ENCODE results near the gene CTSE.

CTSE gene

DNA sequence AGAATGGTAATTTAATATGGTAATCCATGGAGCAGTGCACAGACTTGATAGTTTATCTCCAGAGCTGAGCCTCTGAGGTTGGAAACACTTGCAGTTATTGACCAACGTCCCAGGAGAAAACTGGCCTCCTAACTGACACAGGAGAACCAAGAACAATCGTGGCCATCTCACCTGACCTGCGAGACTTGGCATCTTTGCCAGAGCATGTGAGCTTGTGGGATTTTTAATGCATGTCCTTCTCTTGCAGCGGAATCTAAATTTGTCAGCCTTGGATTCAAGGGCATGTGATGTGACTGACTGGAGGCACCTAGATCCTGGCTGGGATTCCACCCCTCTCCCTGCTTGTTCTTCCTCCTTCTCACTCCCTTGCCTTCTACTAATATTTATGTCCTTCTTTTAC, 52.6 kb downstream of the CTSE start:
- DNase-seq (ENCODE audit: low read depth), result no peak

DNA sequence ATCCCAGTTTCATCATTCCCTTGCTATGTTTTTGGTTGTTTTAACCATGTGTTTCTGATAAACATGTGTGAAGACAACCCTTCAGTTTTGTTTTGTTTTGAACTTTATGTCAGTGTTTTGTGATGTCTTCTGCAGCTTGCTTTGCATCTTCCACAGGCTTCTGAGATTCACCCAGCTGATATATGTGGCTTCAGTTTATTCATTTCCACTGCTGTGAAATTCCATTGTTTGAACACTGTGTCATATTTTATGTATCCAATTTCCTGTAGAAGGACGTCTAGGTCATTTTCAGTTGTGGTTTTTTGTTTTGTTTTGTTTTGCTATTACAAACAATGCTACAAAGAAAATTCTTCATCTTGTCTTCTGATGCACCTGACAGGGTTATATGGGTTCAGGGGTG, 53.2 kb downstream of the CTSE start:
- DNase-seq (ENCODE audit: low read depth), result no peak

GRCh38 chr1:205969229-205969628, 54.5 kb downstream of the CTSE start:
- DNase-seq (ENCODE audit: low read depth), result no peak

GRCh38 chr1:205967554-205968335, 56.0 kb downstream of the CTSE start:
- no peak for DNase-seq (ENCODE audit: low read depth)

- no peak for DNase-seq (ENCODE audit: low read depth)
Measured at GRCh38 chr1:205965036-205965884, 58.4 kb downstream of the CTSE start.

GRCh38 chr1:205963352-205964155, 60.1 kb downstream of the CTSE start:
- DNase-seq (ENCODE audit: low read depth), result no peak

DNA sequence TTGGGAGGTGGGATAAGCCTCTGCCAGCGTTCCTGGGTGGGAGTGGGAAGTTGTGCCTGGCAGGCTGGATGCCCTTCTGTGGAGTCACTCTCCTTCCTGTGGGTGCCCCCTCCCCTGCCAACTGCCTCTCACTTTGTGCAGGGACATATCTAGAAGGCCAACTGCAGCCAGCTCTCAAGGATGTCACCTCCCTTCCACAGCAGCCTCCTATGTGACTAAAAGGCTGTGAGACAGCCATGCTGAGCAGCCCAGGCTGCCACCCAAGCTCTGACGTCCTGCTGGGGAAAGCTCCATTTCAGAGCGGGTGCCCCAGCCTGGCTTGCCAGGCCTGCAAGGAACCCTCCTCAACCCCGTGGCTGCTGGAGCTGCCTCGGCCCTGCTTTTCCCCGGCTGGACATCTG, 60.9 kb downstream of the CTSE start:
- no peak for DNase-seq (ENCODE audit: low read depth)

DNA sequence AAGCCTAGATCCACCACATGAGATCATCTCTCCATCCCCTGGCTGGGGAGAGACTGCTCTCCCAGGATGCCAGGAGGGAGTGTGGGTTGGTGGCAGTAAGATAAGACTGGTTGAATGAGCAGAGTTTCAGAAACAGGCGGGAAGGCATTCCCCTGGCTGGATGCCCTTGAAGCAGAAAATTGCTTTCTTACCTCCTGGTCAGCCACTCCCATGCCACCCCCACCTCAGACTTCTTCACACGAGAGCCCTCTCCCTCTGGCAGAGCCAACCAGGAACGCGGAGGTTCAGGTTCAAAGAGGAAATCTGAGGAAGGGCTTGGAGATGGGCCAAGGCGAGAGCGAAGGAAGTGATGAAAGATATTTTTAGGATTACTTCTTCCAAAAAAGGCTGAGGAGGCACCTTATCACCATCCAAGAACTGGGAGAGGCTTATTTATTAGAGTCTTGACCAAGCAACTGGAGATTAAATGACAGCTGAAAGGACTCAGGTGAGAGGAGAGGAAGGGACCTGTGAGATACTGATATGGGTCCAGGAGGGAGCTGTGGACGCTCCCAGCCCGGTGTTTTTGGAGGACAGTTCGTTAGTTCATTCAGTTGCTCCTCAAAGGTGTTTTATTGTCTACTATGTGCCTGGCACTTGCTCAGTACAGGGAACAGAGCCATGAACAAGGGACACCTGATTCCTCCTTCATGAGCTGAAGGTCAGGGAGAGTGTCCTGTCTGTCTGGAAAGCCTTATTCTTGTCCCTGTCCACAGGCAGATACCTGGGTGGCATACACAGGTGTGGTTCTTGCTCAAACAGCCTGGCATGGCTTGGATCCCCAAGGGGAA, 61.5 kb downstream of the CTSE start:
- DNase-seq (ENCODE audit: low read depth), result no peak

GRCh38 chr1:205961405-205961804, 62.3 kb downstream of the CTSE start:
- DNase-seq (ENCODE audit: low read depth), result no peak

DNA sequence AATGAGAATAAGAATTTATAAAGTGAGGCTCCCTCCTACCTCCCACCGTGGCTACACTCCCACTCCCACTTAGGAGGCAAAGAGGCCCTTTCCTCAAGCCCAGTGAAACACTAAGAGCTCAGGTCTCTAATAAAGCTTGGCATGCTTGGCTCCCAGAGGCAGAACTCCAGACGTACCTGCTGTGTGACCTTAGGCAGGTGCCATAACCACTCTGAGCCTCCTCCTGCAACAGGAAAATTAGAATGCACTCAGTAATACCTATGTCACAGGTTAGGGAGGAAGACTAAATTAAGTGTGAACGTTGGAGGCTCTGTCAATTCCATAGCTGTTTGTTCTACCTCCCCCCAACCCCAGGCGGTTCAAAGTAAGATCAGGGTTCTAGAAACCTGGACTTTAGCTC, 63.9 kb downstream of the CTSE start:
- no peak for DNase-seq (ENCODE audit: low read depth)

Measured in fibroblast of the conjunctiva (primary cell).